Cardiac muscle cell (in vitro differentiated cells and primary cell): Measurements from ENCODE around the gene MAD2L1. TPM values are rescaled to one million over a fixed set of nuclear protein-coding genes. Genes with fewer than 3 reads are reported as not detected.

Experiments
- DNase-seq, 2 donors: peaks; one replicate each; pipeline versions ENCODE4 v3.0.0 to v3.0.0-alpha.2; 2010 to 2017; ENCODE audit warnings: low read depth in 1 of 2, low spot score in 1 of 2
- H3K27ac ChIP-seq: fragments of 200-600 bp; sonication (generic); 2 replicates; pipeline ENCODE4 v1.5.1; 2016
- H3K27me3 ChIP-seq: fragments of 200-600 bp; sonication (generic); 2 replicates; pipeline ENCODE4 v1.6.0; 2016; ENCODE audit warnings: control low read depth
- H3K36me3 ChIP-seq: fragments of 200-600 bp; sonication (generic); 2 replicates; pipeline ENCODE4 v1.5.1; 2016; ENCODE audit warnings: control low read depth
- H3K4me1 ChIP-seq: fragments of 200-600 bp; sonication (generic); 2 replicates; pipeline ENCODE4 v1.8.1; 2017; ENCODE audit warnings: low read depth, mild to moderate bottlenecking, mixed run types
- H3K4me3 ChIP-seq: fragments of 200-600 bp; sonication (generic); 2 replicates; pipeline ENCODE4 v1.5.1; 2016; ENCODE audit warnings: mild to moderate bottlenecking
- H3K9me3 ChIP-seq: fragments of 200-600 bp; sonication (generic); 2 replicates; pipeline ENCODE4 v1.5.1; 2017; ENCODE audit warnings: low read depth, mild to moderate bottlenecking, control low read depth
- polyA plus RNA-seq: library from polyadenylated mRNA; unstranded; fragments of >200 nt; fragmentation: Nextera tagmentation; extraction: Ambion mirVana; gene quantifications from 2 replicates; pipeline ENCODE4 v1.2.1, GENCODE V29; 2016
- total RNA-seq: library from RNA; depleted of rRNA; stranded (reverse); fragments of >200 nt; gene quantifications from 2 replicates; pipeline ENCODE4 v1.2.3, GENCODE V29; 2016
- TF ChIP-seq, protein P1 (sequence below): IDR thresholded peaks from 2 replicates; pipeline ENCODE4 v1.5.1; 2012; ENCODE audit warnings: low read depth, mild to moderate bottlenecking, low read length

Gene MAD2L1
- total and polyA plus RNA-seq, 2 experiments from 2014 or later = 11.6 to 42.0 TPM

DNA sequence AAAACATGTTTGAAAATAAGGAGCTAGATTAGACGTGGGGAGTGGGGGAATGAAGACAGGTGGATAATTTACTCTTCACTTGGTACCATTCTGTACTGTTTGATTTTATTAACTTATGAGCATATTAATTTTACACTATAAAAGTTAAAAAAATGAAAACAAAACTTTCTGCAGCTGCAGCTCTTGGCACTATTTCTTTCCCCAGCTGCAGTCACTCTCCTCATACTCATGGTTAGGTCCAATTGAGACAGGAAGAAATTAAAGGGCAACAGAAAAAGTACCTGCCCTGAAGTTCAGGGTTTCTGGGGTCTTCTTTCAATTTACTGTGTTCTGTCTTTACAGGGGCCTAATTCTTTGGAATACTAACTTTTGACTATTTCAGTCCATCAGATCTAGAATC lies 15.4 kb downstream of the MAD2L1 start:
- H3K27ac ChIP-seq = no peak overlapping the region
- H3K4me1 ChIP-seq = peaks cover 4% of the 10 kb centered on the region
- DNase-seq = no peak
- TF ChIP-seq, protein P1, sequence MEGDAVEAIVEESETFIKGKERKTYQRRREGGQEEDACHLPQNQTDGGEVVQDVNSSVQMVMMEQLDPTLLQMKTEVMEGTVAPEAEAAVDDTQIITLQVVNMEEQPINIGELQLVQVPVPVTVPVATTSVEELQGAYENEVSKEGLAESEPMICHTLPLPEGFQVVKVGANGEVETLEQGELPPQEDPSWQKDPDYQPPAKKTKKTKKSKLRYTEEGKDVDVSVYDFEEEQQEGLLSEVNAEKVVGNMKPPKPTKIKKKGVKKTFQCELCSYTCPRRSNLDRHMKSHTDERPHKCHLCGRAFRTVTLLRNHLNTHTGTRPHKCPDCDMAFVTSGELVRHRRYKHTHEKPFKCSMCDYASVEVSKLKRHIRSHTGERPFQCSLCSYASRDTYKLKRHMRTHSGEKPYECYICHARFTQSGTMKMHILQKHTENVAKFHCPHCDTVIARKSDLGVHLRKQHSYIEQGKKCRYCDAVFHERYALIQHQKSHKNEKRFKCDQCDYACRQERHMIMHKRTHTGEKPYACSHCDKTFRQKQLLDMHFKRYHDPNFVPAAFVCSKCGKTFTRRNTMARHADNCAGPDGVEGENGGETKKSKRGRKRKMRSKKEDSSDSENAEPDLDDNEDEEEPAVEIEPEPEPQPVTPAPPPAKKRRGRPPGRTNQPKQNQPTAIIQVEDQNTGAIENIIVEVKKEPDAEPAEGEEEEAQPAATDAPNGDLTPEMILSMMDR = no peak
- no peaks in the 10 kb centered on the region for H3K27me3 ChIP-seq
- no peaks in the 10 kb centered on the region for H3K36me3 ChIP-seq
- no peak overlapping the region for H3K4me3 ChIP-seq
- H3K9me3 ChIP-seq = no peaks in the 10 kb centered on the region

- no peaks in the 10 kb centered on the region for H3K36me3 ChIP-seq
- H3K9me3 ChIP-seq = no peaks in the 10 kb centered on the region
- TF ChIP-seq, protein P1 = peak; percentile 83
- no peak overlapping the region for H3K27ac ChIP-seq
- H3K27me3 ChIP-seq = no peaks in the 10 kb centered on the region
- peak; percentile 76 to 90 for DNase-seq
- H3K4me1 ChIP-seq = peaks cover under 1% of the 10 kb centered on the region
- H3K4me3 ChIP-seq = no peak overlapping the region
These were observed 16.7 kb downstream of the MAD2L1 start for GRCh38 chr4:120049732-120050494.

GRCh38 chr4:120043828-120044227 lies 22.8 kb downstream of the MAD2L1 start:
- no peak overlapping the region for H3K4me3 ChIP-seq
- H3K27me3 ChIP-seq = no peaks in the 10 kb centered on the region
- no peak for DNase-seq
- TF ChIP-seq, protein P1 = no peak
- no peaks in the 10 kb centered on the region for H3K36me3 ChIP-seq
- H3K27ac ChIP-seq = no peak overlapping the region
- H3K4me1 ChIP-seq = no peaks in the 10 kb centered on the region
- H3K9me3 ChIP-seq = no peaks in the 10 kb centered on the region

DNA sequence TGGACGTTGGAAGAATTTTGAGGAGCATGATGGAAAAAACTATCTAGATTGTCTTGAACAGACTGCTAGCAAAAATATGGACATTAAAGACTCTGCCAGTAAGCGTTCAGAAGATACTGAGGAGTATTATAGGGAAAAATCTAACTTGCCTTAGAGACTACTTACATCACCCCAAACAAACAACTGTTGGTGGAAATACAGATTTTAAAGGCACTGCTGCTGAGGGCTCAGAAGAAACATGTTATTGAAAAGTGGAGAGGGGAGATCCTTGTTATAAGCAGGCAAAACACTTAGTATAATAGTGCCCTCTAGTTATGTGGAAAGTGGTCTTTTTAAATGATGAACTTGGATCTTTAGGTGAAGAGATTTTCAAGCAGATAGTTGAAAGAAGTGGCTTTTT lies 29.2 kb downstream of the MAD2L1 start:
- TF ChIP-seq, protein P1 = no peak

DNA sequence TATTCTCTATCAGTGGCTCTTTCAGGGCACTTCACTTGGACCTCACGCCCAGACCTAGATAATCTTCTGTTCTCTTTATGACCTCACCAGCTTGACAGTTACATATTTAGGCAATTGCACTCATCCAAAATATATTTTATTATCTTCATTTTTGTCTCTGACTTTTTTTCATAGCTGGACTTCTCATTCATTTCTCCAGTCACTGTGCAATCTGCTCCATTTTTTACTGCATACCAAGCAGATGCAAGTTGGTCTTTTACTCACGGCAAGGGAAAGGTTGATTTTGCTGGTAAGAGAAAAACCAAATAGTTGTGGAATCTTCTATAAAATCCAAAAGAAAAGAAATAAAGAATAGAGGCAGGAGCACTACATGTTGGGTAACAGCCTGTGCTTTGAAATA lies 31.7 kb downstream of the MAD2L1 start:
- no peaks in the 10 kb centered on the region for H3K4me1 ChIP-seq
- no peak overlapping the region for H3K27ac ChIP-seq
- TF ChIP-seq, protein P1 = no peak
- no peaks in the 10 kb centered on the region for H3K27me3 ChIP-seq
- no peaks in the 10 kb centered on the region for H3K36me3 ChIP-seq
- no peak overlapping the region for H3K4me3 ChIP-seq
- H3K9me3 ChIP-seq = no peaks in the 10 kb centered on the region
- no peak for DNase-seq

More for the DNA sequence above, 29.2 kb downstream of the MAD2L1 start:
- Histone ChIP-seq H3K4me1 (no peaks in the 10 kb centered on the region), H3K27ac (no peak overlapping the region), H3K27me3 (no peaks in the 10 kb centered on the region), H3K4me3 (no peak overlapping the region), H3K36me3 (no peaks in the 10 kb centered on the region), H3K9me3 (no peaks in the 10 kb centered on the region)
- DNase-seq = no peak
